NCI-H2107 (cell line): ENCODE results near the gene PPP1R9B.

ENCODE experiments used
- DNase-seq: peaks from one replicate; lab custom pipeline; 2025; lab: John Stamatoyannopoulos, UW

PPP1R9B gene

GRCh38 chr17:50122945-50123344, 27.5 kb downstream of the PPP1R9B start:
- no peak for DNase-seq

- no peak for DNase-seq
Measured at GRCh38 chr17:50120475-50121253, 29.8 kb downstream of the PPP1R9B start.

- DNase-seq: no peak
Measured at GRCh38 chr17:50118828-50119218, 31.7 kb downstream of the PPP1R9B start.

- DNase-seq: no peak
Measured at GRCh38 chr17:50118076-50118827, 32.2 kb downstream of the PPP1R9B start.

- peak; percentile 57 for DNase-seq
Measured at GRCh38 chr17:50117202-50118051, 33.0 kb downstream of the PPP1R9B start.

DNA sequence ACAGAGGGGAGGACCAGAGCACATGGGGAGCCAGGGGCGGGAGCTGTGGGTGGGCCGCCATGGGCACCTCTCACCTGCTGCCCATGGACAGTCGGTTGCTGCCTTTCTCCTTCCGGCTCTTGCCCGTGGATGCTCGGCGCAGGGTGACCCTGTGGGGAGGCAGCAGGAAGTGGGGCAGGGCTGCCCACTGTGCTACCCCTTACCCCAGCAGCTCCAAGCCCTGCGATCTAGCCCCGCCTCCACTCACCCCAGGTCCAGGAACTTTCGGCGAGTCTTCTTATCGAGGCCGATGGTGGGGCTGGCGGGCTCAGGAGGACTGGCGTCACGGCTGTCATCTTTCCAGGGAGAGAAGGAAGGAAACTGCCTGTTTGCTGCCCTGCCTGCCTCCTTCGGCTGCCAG, 34.7 kb downstream of the PPP1R9B start:
- DNase-seq: no peak

DNA sequence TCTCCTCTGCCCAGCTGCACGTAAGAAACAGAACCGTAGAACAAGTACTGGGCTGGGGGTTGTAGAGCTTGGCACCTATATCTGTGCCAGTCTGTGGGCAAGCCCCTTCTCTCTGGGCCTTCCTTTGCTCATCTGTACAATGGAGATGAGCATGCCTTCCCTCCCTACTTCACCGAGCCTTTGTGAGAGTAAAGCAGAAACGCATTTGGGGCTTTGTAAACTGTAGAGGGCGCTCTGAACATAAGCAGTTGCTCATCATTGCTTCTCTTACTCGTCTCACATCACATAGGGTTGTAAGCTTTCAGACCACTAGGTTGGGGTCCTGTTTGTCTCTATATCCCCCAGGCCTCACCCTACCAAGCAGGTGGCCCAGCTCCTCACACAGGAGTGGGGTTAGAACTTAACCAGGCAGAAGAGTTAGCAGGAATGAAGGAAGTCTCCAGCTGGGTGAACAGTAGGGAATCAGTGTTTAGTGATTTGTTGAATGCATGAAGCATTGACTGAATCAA, 35.6 kb downstream of the PPP1R9B start:
- DNase-seq: no peak

DNA sequence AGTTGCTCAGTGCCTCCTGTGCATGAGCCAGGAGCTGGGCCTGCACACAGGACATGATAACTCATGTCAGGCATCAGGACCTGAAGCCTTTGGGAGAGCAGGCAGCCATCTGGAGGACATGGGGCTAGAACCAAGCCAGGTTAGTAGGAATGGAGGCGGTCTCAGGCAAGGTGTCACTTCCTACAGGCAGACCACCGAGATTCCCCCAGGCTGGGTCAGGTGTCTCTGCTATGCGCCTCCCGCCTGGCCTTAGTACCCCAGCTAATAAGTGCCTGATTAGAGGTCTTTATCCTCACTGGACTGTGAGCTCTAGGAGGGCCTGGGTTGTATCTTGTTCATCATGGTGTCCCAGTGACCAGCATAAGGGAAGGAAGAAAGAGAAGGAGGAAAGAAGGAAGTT, 36.1 kb downstream of the PPP1R9B start:
- no peak for DNase-seq

- DNase-seq: no peak
Measured at GRCh38 chr17:50113624-50114320, 36.7 kb downstream of the PPP1R9B start.

- no peak for DNase-seq
Measured at GRCh38 chr17:50112694-50113093, 37.8 kb downstream of the PPP1R9B start.

GRCh38 chr17:50111673-50112655, 38.5 kb downstream of the PPP1R9B start:
- DNase-seq: no peak

- no peak for DNase-seq
Measured at GRCh38 chr17:50110591-50111349, 39.7 kb downstream of the PPP1R9B start.

GRCh38 chr17:50109785-50110184, 40.7 kb downstream of the PPP1R9B start:
- DNase-seq: no peak

DNA sequence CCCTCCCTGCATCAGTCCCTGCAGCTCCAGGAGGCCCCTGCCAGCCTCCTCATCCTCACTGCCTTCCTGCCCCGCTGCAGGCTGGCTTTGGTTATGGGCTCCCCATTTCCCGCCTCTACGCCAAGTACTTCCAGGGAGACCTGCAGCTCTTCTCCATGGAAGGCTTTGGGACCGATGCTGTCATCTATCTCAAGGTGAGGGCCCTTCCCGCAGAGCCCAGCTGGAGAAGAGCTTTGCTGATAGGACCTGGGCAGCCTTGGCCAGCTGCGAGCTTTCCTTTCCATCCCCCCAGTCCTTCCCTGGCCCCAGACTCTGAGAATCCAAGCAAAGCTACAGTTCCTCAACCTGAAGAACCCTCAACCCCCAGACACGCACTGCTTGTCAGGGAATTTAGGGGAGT, 41.3 kb downstream of the PPP1R9B start:
- no peak for DNase-seq

GRCh38 chr17:50108556-50108955, 41.9 kb downstream of the PPP1R9B start:
- DNase-seq: no peak

DNA sequence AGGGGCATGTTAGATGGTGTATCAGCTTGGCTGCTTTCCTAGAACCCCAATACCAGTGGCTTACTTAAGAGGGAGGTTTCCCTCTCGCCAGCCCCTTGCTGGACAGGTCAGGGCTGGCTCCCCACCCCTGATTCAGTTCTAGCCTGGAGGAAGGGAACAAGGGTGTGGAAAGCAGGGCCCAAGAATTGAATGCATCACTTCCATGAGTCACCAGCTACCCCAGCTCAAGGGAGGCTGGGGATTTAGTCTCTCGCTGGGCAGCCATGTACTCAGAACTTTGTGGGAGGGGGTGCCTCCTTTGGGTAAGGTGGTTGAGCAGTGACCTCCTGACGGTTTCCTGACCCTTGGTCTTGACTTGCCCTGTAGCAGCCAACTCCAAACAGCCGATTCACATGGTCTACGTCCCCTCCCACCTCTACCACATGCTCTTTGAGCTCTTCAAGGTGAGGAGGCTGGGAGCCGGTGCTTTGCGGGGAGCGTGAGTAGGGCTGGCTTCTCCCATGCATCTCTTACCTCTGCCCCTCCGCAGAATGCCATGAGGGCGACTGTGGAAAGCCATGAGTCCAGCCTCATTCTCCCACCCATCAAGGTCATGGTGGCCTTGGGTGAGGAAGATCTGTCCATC, 42.6 kb downstream of the PPP1R9B start:
- DNase-seq: no peak

- no peak for DNase-seq
Measured at GRCh38 chr17:50106393-50107131, 43.9 kb downstream of the PPP1R9B start.

- DNase-seq: no peak
Measured at GRCh38 chr17:50105811-50106210, 44.7 kb downstream of the PPP1R9B start.

DNA sequence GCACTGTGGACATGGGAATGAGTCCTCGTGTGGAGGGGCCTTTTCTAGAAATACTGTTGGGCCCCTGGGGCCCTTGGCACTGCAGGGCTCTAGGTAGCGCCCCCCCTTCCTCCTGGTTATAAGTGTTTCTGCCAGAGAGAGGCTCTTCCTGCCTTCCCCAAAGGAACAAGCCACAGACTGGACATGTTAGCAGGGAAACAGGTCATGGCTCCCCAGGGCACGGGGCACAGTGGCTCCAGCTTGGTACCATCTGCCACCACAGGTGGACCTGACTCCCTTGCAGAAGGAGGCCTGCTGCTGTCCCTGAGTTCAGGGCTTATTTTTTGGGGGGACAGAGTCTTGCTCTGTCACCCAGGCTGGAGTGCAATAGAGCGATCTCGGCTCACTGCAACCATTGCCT, 46.5 kb downstream of the PPP1R9B start:
- DNase-seq: no peak
